IMR-90 (cell line): Measurements from ENCODE around the gene PCDHGA6. TPM values are rescaled to one million over a fixed set of nuclear protein-coding genes. Genes with fewer than 3 reads are reported as not detected.

Source experiments
- ATAC-seq: fragments of 200-7000 bp; cut with Tn5 transposase; 2 replicates; pipeline ENCODE4 v1.9.1; 2020; ENCODE audit warnings: low read depth, mild to moderate bottlenecking, moderate library complexity
- BruUV-seq: library from RNA; stranded (reverse); fragments of 400-500 nt; replicated peaks from 2 replicates; lab custom pipeline; 2021; lab: Mats Ljungman, UMichigan
- CTCF ChIA-PET: fragments of 300-600 bp; formaldehyde crosslinking; extraction: SDS; loops from one replicate; lab custom pipeline; 2021; ENCODE audit warnings: antibody characterized with exemption; lab: Yijun Ruan, JAX
- POLR2A ChIA-PET: fragments of 300-600 bp; sonication (Branson Sonifier 250); formaldehyde crosslinking; loops from one replicate; lab custom pipeline; 2022; ENCODE audit warnings: antibody characterized with exemption; ENCODE audit not compliant: unreplicated experiment; lab: Charles Lee
- DNase-seq: peaks from one replicate; pipeline ENCODE4 v3.0.0; 2013
- H2AFZ ChIP-seq: replicated peaks from 2 replicates; pipeline ENCODE3; 2013; ENCODE audit warnings: low read length, mild to moderate bottlenecking; ENCODE audit not compliant: poor library complexity
- H2AK5ac ChIP-seq: 2 replicates; pipeline ENCODE4 v1.6.1; 2013; ENCODE audit warnings: low read depth, low read length, inconsistent platforms
- H2AK9ac ChIP-seq: replicated peaks from 2 replicates; pipeline ENCODE3; 2013; ENCODE audit warnings: mild to moderate bottlenecking, low read depth, low read length, moderate library complexity; ENCODE audit not compliant: poor library complexity
- H2BK120ac ChIP-seq: 2 replicates; pipeline ENCODE4 v1.6.1; 2013; ENCODE audit warnings: low read depth, low read length, inconsistent platforms
- H2BK15ac ChIP-seq: 3 replicates; pipeline ENCODE4 v1.6.1; 2013; ENCODE audit warnings: low read depth, low read length, inconsistent platforms
- H2BK20ac ChIP-seq: 2 replicates; pipeline ENCODE4 v1.6.1; 2013; ENCODE audit warnings: low read depth, mild to moderate bottlenecking, inconsistent platforms, low read length, moderate library complexity
- H2BK5ac ChIP-seq: 2 replicates; pipeline ENCODE4 v1.6.1; 2013; ENCODE audit warnings: mild to moderate bottlenecking, low read depth, low read length, inconsistent platforms; ENCODE audit not compliant: poor library complexity, severe bottlenecking
- H3K14ac ChIP-seq: replicated peaks from 2 replicates; pipeline ENCODE4 v1.6.1; 2013; ENCODE audit warnings: low read depth, low read length, inconsistent platforms
- H3K18ac ChIP-seq: 2 replicates; pipeline ENCODE4 v1.6.1; 2013; ENCODE audit warnings: low read depth, low read length, control low read depth
- H3K23ac ChIP-seq: 2 replicates; pipeline ENCODE4 v1.6.1; 2013; ENCODE audit warnings: low read depth, low read length, inconsistent platforms
- H3K27ac ChIP-seq: 2 replicates; pipeline ENCODE4 v1.5.1; 2013; ENCODE audit warnings: mild to moderate bottlenecking, control low read depth, low read length; ENCODE audit not compliant: insufficient read depth
- H3K27me3 ChIP-seq: 2 replicates; pipeline ENCODE4 v1.6.1; 2013; ENCODE audit warnings: low read length; ENCODE audit not compliant: control insufficient read depth, insufficient read depth
- H3K36me3 ChIP-seq: 2 replicates; pipeline ENCODE4 v1.6.1; 2013; ENCODE audit warnings: low read length, mixed read lengths; ENCODE audit not compliant: control insufficient read depth, insufficient read depth
- H3K4ac ChIP-seq: 2 replicates; pipeline ENCODE4 v1.6.1; 2013; ENCODE audit warnings: low read depth, low read length, inconsistent platforms
- H3K4me1 ChIP-seq: 2 replicates; pipeline ENCODE4 v1.6.1; 2013; ENCODE audit warnings: low read length, mixed read lengths; ENCODE audit not compliant: control insufficient read depth, insufficient read depth
- H3K4me2 ChIP-seq: 2 replicates; pipeline ENCODE4 v1.6.1; 2013; ENCODE audit warnings: low read depth, mild to moderate bottlenecking, control low read depth, low read length, moderate library complexity
- H3K4me3 ChIP-seq: 2 replicates; pipeline ENCODE4 v1.5.1; 2013; ENCODE audit warnings: low read depth, mild to moderate bottlenecking, control low read depth, low read length, moderate library complexity; ENCODE audit not compliant: insufficient read depth
- H3K56ac ChIP-seq: 2 replicates; pipeline ENCODE4 v1.6.1; 2013; ENCODE audit warnings: low read length, inconsistent platforms; ENCODE audit not compliant: insufficient read depth; ENCODE audit errors: extremely low read depth
- H3K79me1 ChIP-seq, 2 experiments: 2 replicates each; pipeline ENCODE4 v1.6.1; 2013; ENCODE audit warnings: low read length in 2 of 2, inconsistent platforms in 1 of 2, low read depth in 1 of 2
- H3K9ac ChIP-seq: 2 replicates; pipeline ENCODE4 v1.6.1; 2013; ENCODE audit warnings: low read depth, low read length, control low read depth
- H3K9me1 ChIP-seq: 2 replicates; pipeline ENCODE4 v1.6.1; 2013; ENCODE audit warnings: low read length, inconsistent platforms; ENCODE audit not compliant: insufficient read depth
- H3K9me3 ChIP-seq: 2 replicates; pipeline ENCODE4 v1.6.1; 2013; ENCODE audit warnings: low read length; ENCODE audit not compliant: control insufficient read depth, insufficient read depth
- H4K20me1 ChIP-seq: 2 replicates; pipeline ENCODE4 v1.6.1; 2013; ENCODE audit warnings: low read length, inconsistent platforms; ENCODE audit not compliant: insufficient read depth
- H4K5ac ChIP-seq: 2 replicates; pipeline ENCODE4 v1.6.1; 2013; ENCODE audit warnings: mild to moderate bottlenecking, low read depth, low read length, control low read depth
- H4K8ac ChIP-seq, 2 experiments: 2 replicates each; pipeline ENCODE4 v1.6.1; 2013; ENCODE audit warnings: low read depth in 2 of 2, low read length in 2 of 2, control low read depth in 1 of 2, inconsistent platforms in 1 of 2
- H4K91ac ChIP-seq: 2 replicates; pipeline ENCODE4 v1.6.1; 2013; ENCODE audit warnings: low read depth, low read length, inconsistent platforms; ENCODE audit not compliant: insufficient read depth
- CTCF ChIP-seq: conservative IDR thresholded peaks from 2 replicates; pipeline ENCODE4 v1.5.1; 2012; ENCODE audit warnings: mild to moderate bottlenecking, low read depth, low read length, improper control_type of control experiment
- MAZ ChIP-seq: IDR thresholded peaks from 2 replicates; pipeline ENCODE4 v1.6.1; 2012; ENCODE audit warnings: low read depth, mild to moderate bottlenecking, low read length, improper control_type of control experiment, moderate library complexity, borderline replicate concordance
- RAD21 ChIP-seq: IDR thresholded peaks from 2 replicates; pipeline ENCODE4 v1.6.1; 2012; ENCODE audit warnings: low read length, improper control_type of control experiment
- WGBS, 2 experiments: methylation state at CpG; one replicate each; pipeline versions ENCODE4 v1.1.5 to v1.1.7; 2013; ENCODE audit warnings: missing lambda C conversion rate in 2 of 2; ENCODE audit not compliant: insufficient read length in 1 of 2; ENCODE audit errors: extremely low coverage in 2 of 2; 5-methylcytosine and 5-hydroxymethylcytosine counted together
- dilution Hi-C: fragments of 300-500 bp; cut with HindIII; formaldehyde crosslinking; loops from one replicate; pipeline ENCODE4 v1.14.3; 2018; ENCODE audit warnings: low sequenced_read_pairs; ENCODE audit not compliant: unreplicated experiment
- in situ Hi-C: fragments of 300-500 bp; cut with MboI; formaldehyde crosslinking; loops from 3 replicates; pipeline ENCODE4 v1.14.3; 2019; ENCODE audit warnings: low sequenced_read_pairs, inconsistent platforms, mixed read lengths
- intact Hi-C: fragments of 100-400 bp; cut with micrococcal nuclease; formaldehyde crosslinking; loops from 2 replicates; pipeline ENCODE4 v1.10.0; 2022
- polyA plus RNA-seq, 3 experiments: library from polyadenylated mRNA; depleted of rRNA; stranded (reverse); fragments of >200 nt; gene quantifications; 2 replicates each; pipeline ENCODE4 v1.2.3, GENCODE V29; 2012; ENCODE audit warnings: low replicate concordance in 1 of 3
- total RNA-seq: library from RNA; depleted of rRNA; stranded (reverse); fragments of >200 nt; gene quantifications from 2 replicates; pipeline ENCODE4 v1.2.3, GENCODE V29; 2012

The PCDHGA6 gene
- total and polyA plus RNA-seq, 2 of the 4 experiments (the other 2 are of a cell fraction): 4.1 to 4.7 TPM

GRCh38 chr5:141363952-141364660, 9.6 kb upstream of the PCDHGA6 start, which contains the start of gene PCDHGA5:
Gene PCDHGA5, plus strand, starts transcription at chr5:141364162. Its CDS starts 169 bp downstream, at chr5:141364331.
- H3K27me3 ChIP-seq: peaks cover 2% of the 10 kb centered on the region; the same call in 1 of the 2 replicates
- H3K9ac ChIP-seq: 0 out of 2 replicates have a peak within 1 kb of the TSS, but pooled peaks have one; percentile 52
- H3K9me3 ChIP-seq: peaks cover 51% of the 10 kb centered on the region
- dilution Hi-C loops: no loop called here
- H2AK5ac ChIP-seq: no peak within 1 kb of the TSS
- peak; percentile 40 for DNase-seq
- peak; percentile 75 for ATAC-seq
- no TSS peak for BruUV-seq
- no peak within 1 kb of the TSS for H3K23ac ChIP-seq
- H4K5ac ChIP-seq: no peak within 1 kb of the TSS
- H2BK20ac ChIP-seq: no peak within 1 kb of the TSS
- H3K18ac ChIP-seq: no peak within 1 kb of the TSS
- intact Hi-C loops: loop anchor here (5.0 kb wide), 1 partner anchor 37 kb away; no protein-coding TSS in a partner anchor
- no peak within 1 kb of the TSS for H2BK120ac ChIP-seq
- ChIA-PET POLR2A (no interaction called here), CTCF (no interaction called here)
- in situ Hi-C loops: no loop called here
- H2AK9ac ChIP-seq: no peak within 1 kb of the TSS
- H2BK15ac ChIP-seq: no peak within 1 kb of the TSS
- TF ChIP-seq CTCF: peak; percentile 40
- peak; percentile 33; the same call in 1 of the 2 replicates for TF ChIP-seq RAD21
- TF ChIP-seq MAZ: no peak
- no peak within 1 kb of the TSS for H2BK5ac ChIP-seq
- no peaks in the 10 kb centered on the region for H4K20me1 ChIP-seq
- no peaks in the 10 kb centered on the region for H3K9me1 ChIP-seq
- peak within 1 kb of the TSS; percentile 41 for H3K4me2 ChIP-seq
- H3K79me1 ChIP-seq: peaks cover 0 to 3% of the 10 kb centered on the region in 2 experiments; a peak in 1 of 4 replicates
- peaks cover 14% of the 10 kb centered on the region; the same call in 1 of the 2 replicates for H3K36me3 ChIP-seq
- WGBS, 2 experiments: 0% methylated on average over 2 of the region's 34 CpGs; no CpG with 5 or more reads in 1 of the 2 experiments
- H3K4me1 ChIP-seq: peaks cover 2% of the 10 kb centered on the region; the same call in 1 of the 2 replicates
- H2AFZ ChIP-seq: peak within 1 kb of the TSS; percentile 73
- 0 out of 2 replicates have a peak within 1 kb of the TSS, but pooled peaks have one; percentile 21 for H3K56ac ChIP-seq
- H3K4ac ChIP-seq: no peak within 1 kb of the TSS
- H4K8ac ChIP-seq: no peak within 1 kb of the TSS
- H3K27ac ChIP-seq: no peak within 1 kb of the TSS
- no peak within 1 kb of the TSS for H4K91ac ChIP-seq
- no peak within 1 kb of the TSS for H3K14ac ChIP-seq
- H3K4me3 ChIP-seq: peak within 1 kb of the TSS; percentile 48
